Epidermal melanocyte (primary cell): ENCODE data around the gene SGSM2.
"Not testable (repeated sequence)": the region's sequence is repeated elsewhere in the genome, so short reads cannot be mapped to it uniquely, and the experiment has no call there.

Experiments
- DNase-seq: peaks from one replicate; pipeline ENCODE4 v3.0.0; 2011; ENCODE audit warnings: low spot score; ENCODE audit not compliant: insufficient read length

SGSM2 gene, protein sequence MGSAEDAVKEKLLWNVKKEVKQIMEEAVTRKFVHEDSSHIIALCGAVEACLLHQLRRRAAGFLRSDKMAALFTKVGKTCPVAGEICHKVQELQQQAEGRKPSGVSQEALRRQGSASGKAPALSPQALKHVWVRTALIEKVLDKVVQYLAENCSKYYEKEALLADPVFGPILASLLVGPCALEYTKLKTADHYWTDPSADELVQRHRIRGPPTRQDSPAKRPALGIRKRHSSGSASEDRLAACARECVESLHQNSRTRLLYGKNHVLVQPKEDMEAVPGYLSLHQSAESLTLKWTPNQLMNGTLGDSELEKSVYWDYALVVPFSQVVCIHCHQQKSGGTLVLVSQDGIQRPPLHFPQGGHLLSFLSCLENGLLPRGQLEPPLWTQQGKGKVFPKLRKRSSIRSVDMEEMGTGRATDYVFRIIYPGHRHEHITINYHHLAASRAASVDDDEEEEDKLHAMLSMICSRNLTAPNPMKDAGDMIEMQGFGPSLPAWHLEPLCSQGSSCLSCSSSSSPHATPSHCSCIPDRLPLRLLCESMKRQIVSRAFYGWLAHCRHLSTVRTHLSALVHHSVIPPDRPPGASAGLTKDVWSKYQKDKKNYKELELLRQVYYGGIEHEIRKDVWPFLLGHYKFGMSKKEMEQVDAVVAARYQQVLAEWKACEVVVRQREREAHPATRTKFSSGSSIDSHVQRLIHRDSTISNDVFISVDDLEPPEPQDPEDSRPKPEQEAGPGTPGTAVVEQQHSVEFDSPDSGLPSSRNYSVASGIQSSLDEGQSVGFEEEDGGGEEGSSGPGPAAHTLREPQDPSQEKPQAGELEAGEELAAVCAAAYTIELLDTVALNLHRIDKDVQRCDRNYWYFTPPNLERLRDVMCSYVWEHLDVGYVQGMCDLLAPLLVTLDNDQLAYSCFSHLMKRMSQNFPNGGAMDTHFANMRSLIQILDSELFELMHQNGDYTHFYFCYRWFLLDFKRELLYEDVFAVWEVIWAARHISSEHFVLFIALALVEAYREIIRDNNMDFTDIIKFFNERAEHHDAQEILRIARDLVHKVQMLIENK

DNA sequence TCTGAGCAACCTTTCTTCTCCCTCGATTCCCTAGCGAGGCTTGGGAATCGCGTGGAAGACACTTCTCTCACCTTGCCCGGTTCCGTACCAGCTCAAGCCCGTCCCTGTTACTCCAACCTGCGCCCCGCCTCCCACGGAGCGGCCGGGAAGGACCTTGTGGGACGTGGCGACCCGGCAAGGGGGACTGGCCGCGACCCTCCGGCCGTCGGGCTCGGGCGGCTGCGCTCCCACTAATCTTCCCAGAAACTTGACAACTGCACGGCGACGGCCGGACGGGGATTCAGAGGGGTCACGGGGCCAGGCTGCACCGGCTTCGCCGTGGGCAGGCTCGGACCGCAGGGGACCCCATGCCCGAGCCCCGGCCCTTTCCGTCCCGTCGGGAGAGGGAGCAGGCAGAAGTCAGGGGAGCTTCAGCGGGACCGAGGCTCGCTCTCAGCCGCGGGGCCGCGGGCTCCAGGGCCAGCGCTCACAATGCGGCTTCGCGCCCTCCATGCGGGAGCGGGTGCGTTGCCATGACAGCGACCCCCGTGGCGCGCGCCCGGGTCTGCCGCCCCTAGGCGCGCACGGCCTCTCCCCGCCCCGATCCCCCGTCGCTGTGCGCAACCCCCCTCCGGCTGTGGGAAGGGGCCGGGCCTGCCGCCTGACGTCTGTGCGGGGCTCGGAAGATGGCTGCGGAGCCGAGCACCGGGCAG, at the start of gene SGSM2:
SGSM2 (plus strand) TSS at position 650 of the 692 bp plus-strand sequence. CDS start 188 bp downstream, outside the sequence.
- peak; percentile 71 for DNase-seq

DNA sequence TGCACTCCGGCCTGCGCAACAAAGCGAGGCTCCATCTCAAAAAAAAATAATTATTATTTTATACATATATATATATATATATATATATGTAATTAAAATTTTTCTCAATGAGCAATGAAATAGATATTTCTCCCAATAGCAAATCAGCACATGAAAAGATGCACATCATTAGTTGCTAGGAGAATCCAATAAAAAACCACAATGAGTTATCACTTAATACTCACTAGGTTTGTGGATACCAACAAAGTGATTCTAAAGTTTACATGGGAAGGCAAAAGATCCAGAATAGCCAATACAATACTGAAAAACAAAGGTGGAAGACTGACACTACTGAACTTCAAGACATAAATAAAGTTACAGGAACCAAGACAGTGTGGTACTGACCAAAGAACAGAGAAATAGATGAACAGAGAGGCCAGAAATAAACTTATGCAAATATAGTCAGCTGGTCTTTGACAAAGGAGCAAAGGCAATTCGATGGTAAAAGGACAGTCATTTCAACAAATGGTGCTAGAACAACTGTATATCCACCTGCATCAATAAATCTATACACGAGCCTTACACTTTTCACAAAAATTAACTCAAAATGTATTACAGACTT, 47.3 kb upstream of the SGSM2 start:
- no peak for DNase-seq

DNA sequence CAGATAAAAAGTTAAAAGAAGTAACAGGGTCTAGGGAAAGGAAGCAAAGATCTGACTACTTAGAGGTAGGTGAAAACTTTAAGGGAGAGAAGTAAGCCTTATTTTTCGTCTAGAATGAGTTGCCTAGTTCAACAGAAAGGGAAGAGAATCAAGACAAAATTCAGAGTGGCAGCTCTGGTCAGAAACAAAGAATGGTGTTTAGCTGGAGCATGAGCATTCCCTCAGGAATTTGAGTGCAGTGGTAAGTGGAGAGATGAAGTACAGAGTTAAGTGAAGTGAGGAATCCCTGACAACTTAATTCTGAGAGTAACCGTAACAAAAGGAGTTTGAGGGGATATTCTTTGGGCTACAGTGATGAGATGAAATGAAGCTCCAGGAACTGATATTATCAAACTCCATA, 45.2 kb upstream of the SGSM2 start:
- no peak for DNase-seq

DNA sequence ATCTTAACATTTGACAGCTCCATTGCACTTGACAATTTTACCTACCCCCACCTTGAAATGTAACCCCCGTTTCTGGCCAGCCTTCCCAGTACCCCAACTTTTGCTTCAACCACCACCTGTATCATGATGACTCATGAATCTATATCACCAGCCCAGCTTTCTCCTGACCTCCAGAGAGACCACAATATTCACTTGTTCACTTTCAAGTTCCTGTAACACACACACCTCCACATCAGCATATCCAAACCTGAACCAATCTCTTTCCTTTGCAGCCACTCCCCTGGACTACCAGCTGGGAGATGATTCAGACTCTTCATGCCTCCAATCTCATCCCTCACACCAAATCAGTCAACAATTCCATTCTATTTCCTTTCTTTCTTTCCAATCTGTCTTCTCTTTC, 41.7 kb upstream of the SGSM2 start:
- DNase-seq: no peak

DNA sequence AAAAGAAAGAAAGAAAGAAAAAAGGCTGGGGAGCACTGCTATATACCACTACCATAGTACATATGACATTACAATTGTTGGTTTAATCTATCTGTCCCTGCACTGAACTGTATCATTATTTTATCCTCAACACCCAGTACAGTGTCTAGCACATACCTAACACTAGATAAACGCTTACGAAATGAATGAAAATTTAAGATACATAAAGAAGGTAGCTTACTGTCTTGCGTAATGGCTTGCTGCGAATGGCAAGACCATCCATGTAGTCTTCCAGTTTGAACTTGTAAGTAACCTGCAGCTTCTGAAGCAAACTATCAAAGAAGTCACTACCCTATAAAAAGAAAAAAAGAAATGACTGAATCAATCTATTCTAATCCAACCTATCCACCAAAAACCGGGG, 40.3 kb upstream of the SGSM2 start:
- DNase-seq: no peak

DNA sequence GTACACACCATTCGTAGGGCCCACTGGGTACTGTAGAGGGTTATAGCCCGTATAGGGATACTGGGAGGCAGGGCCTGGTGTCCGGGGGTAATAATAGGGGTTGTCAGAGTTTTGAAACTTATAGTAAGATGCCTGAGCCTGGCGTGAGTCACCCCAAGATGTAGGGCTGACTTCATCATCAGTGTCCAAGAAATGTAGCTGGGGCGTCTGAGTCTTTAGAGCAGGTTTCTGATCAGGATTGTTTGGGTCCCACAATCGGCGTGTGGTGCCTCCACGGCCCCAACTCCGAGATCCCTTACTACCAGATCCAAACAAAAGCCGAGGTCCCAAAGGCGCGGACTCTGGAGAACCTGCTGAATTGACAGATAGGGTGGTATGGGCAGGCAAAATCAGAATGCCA, 38.2 kb upstream of the SGSM2 start:
- no peak for DNase-seq

DNA sequence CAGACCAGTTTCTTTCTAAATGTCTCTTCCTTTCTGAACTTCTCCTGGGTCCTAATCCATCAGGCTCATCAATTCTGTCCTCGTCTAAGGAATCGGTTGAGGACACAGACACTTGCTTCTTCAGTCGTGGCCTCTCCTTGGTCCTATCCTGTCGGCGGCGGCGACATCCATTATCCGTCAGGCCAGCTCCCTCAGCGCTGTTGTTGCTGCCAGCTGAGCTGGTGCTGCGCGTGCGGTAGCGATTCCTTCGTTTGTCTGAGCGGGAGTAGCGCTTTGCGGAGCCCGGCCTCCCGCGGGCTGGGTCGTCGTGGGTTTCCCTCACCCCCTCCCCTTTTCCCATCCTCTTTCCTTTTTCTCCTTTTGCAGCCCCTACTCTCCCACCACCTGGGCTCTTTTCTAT, 37.5 kb upstream of the SGSM2 start:
- DNase-seq: no peak

DNA sequence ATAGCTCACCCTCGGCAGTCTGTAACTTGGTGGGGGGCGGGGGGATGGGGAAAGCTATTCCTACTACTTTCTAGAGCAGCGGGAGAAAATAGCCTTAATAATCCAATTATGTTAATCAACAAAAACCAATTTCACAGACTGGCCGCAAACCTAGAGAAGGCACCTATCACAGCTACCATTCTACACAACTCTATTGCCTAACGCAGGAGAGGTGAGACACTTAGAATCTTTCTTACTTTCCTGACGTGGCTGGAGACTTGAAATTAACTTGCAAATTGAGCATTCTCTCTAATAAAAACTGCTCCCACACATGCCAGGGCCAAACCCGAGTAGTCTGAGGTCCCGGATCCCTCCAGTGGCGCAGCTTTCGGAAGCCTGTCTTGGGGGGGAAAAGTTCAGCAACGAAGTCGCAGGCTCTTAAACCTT, 34.5 kb upstream of the SGSM2 start:
- DNase-seq: no peak

DNA sequence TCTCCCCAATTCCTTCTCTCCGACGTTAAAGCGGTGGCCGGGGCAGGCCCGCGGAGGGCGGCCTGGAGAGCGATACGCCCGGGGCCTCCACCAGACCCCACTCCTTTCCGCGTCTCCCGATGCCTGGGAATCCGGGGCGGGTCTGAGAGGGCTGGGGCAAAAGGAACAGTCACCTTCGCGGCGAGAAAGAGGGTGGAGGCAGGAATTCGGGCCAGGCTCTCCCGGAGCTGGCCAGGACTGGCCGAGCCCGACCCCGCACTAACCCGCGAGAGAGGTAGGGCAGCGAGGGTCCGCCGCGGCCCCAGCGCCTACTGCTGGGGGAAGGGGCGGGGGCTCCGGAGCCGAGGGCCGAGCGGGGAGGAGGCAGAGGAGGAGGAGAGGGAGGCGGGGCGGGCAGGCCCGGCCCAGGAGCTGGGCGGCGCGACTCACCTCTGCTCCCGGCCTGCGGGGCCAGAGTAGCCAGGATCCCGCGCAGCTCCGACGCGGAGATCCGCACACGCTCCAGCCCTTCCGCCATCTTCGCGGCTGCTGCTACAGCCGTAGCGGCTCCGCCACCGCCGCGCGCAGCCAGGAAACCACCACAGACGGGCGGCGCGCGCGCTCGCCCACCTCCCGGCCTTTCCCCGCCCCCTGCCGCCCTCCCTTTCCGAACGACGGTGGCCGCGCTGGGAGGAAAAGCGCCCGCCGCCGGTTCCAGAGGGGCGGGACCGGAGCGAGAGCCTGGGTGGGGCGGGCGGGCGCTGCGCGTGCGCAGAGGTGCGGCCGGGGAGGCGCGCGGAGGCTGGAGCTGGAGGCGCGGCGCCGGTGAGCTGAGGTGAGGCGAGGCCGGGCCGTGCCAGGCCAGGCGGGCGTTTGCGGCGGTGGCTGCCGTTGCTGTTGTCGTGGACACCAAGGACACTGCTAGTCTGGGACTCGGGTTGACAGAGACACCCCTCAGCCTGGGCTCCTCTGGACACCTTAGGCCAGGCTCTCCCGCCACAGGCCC, 33.8 kb upstream of the SGSM2 start, which contains the start of the genes SMG6 and SRR:
SMG6 (minus strand) TSS at position 582 of the 985 bp plus-strand sequence; CDS start at position 517, 65 bp downstream.
SRR (plus strand) TSS at position 747 of the 985 bp plus-strand sequence. CDS start 11,611 bp downstream, outside the sequence.
- DNase-seq: peak; percentile 98

DNA sequence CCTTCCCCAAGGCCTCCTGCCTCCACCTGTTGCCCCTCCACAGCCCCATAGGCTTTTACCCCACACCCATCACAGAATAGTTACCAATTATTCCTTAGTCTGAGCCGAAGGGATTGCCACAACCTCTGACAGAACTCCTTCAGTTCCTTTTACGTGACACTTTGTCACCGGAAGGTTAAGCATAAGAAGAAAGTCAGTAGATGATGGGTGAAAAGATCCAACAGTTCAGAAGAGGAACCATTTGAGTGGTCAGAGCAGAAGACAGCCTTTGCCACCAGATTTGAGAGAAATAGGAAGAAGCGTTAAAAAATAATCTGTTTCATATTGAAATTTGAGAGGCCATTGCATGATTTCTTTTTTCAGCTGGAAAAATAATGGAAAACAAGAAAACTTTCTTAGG, 32.4 kb upstream of the SGSM2 start:
- peak; percentile 3 for DNase-seq

DNA sequence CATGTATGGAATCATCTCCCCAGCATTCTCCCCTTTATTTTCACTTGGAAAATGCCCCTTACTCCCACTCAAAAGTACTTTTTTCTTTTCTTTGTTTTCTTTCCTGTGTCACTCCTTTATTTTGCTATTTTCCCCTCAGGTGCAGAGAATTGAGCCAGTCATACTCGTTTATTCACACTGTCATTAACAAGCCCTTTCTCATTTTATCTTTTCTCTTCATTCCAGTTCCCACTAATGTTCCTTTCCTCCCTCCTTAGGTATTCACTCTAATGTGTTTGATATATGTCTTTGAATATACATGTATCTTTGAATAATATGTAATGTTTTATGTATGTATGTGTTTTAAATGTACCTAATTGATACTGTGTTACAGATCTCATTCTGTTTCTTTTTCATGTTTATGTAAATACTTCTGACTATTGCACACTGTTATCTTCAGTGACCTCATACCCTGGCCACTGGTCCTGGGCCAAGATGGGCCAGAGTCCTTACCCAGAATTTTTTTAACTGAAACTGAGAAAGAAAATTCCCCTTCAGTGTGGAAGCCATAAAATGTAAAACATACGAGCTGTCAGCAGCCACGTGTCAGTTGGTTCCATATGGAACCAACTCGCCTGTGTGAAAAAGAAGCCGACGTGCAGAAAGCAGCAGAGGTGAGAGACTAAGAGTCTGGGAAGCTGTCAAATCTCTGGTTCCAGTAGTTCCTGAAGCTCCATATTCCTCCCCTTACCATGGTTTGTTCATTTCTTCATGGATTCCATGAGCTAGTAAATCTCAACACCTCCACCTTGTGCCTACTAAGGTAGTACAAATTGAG, 27.8 kb upstream of the SGSM2 start:
- no peak for DNase-seq

DNA sequence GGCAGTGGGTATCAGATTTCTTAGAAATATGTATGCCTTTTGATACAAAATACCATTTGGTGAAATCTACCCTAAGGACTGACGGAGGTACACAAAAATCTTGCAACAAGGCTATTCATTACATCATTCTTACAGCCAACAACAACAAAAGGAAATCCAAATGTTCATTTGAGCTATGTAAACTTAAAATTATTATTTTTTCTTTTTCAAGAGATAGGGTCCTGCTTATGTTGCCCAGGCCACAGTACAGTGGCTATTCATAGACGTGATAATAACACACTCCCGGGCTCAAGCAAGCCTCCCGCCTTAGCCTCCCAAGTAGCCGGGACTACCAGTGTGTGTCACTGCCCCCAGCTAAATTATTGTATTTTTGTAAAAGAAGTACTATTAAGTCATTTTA, 24.6 kb upstream of the SGSM2 start:
- no peak for DNase-seq

DNA sequence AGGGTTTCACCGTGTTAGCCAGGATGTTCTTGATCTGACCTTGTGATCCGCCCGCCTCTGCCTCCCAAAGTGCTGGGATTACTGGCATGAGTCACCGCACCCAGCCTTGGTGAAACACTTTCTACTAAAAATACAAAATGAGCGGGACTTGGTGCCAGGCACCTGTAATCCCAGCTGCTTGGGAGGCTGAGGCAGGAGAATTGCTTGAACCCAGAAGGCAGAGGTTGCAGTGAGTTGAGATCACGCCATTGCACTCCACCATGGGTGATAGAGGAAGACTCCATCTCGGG, 20.4 kb upstream of the SGSM2 start:
- not testable (repeated sequence) for DNase-seq

DNA sequence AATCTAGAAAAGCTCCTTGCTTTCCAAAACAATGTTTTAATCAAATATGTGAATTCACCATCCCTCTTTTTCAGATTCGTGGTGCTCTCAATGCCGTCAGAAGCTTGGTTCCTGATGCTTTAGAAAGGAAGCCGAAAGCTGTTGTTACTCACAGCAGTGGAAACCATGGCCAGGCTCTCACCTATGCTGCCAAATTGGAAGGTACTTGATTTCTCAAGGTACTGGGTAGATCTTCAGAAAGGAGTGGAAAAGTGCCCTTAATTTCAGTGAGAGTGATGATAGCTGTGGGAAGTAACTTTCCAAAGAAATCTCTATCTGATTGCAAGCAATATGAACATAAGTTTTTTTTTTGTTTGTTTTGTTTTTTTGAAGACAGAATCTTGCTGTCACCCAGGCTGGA, 19.5 kb upstream of the SGSM2 start:
- no peak for DNase-seq

DNA sequence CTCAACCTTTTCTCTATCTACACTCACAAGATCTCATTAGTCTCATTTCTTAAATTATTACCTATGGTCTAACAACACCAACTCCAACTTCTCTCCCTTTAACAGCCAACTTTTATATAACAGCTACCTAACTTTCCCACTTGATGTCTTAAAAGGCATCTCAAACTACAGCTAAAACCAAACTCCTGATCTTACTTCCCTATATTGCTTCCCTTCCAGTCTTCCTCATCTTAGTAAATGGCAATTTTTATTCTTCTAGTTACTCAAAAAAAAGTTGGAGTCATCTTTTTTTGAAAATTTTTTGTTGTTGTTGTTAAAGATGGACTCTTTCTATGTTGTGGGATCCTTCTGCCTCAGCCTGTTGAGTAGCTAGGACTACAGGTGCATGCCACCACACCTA, 18.2 kb upstream of the SGSM2 start:
- DNase-seq: no peak

DNA sequence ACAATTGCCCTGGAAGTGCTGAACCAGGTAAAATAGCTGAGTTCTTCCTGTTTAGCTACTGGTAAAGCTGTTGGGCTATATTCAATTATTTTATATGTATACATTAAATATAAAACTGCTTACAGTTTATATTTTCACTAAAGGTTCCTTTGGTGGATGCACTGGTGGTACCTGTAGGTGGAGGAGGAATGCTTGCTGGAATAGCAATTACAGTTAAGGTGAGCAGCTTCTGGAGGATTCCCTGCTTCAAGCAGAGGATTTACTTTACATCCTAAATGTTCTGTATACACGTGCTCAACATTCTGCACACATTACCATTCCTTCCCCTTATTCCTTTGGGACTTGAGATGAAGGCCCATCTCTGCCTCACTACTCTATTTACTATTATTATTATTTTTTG, 15.9 kb upstream of the SGSM2 start:
- DNase-seq: no peak

DNA sequence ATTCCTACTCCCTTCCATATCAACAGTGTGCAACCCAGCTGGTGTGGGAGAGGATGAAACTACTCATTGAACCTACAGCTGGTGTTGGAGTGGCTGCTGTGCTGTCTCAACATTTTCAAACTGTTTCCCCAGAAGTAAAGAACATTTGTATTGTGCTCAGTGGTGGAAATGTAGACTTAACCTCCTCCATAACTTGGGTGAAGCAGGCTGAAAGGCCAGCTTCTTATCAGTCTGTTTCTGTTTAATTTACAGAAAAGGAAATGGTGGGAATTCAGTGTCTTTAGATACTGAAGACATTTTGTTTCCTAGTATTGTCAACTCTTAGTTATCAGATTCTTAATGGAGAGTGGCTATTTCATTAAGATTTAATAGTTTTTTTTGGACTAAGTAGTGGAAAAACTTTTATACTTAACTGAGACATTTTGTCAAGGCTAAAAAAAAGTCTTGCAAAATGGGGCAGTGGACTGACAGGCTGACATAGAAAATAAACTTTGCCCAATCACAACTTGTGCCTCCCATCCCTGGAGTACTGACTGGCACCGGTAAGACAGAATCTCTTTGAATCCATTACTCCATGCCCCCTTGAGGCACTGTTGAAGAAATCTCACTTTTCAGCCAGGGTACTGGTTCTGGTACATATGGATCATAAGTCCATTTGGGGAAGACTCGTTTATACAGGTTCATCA, 13.5 kb upstream of the SGSM2 start:
- DNase-seq: no peak

DNA sequence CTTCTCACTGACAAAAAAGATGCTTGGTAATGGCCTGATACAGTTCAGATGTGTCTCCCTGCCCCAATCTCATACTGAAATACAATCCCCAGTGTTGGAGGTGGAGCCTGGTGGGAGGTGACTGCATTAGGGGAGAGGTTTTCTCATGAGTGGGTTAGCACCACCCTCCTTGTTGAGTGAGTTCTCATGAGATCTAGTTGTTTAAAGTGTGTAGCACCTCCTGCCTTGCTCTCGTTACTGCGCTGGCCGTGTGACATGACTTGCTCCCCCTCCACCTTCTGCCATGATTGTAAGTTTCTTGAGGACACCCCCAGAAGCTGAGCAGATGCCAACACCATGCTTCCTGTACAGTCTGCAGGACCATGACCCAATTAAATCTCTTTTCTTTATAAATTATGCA, 6.0 kb upstream of the SGSM2 start:
- no peak for DNase-seq
